HepG2 (cell line): ENCODE data around the gene ALB. TPM values are rescaled to one million over a fixed set of nuclear protein-coding genes. Genes with fewer than 3 reads are reported as not detected.

Source experiments
- ATAC-seq: fragments of 200-7000 bp; cut with Tn5 transposase; 3 replicates; pipeline ENCODE4 v1.9.1; 2020; ENCODE audit warnings: mild to moderate bottlenecking, moderate library complexity
- BruUV-seq: library from RNA; stranded (reverse); fragments of 400-500 nt; replicated peaks from 2 replicates; lab custom pipeline; 2021; lab: Mats Ljungman, UMichigan
- CTCF ChIA-PET: fragments of 300-600 bp; formaldehyde crosslinking; extraction: SDS; loops from one replicate; lab custom pipeline; 2021; ENCODE audit warnings: low total read pairs, inconsistent platforms, low intra/inter-chr PET ratio; lab: Yijun Ruan, JAX
- POLR2A ChIA-PET: fragments of 350-600 bp; sonication (Branson Sonifier 250); formaldehyde crosslinking; loops from one replicate; lab custom pipeline; 2020; ENCODE audit warnings: antibody characterized with exemption, inconsistent platforms; lab: Yijun Ruan, JAX
- DNase-seq: peaks from one replicate; pipeline ENCODE4 v3.0.0-alpha.2; 2015; ENCODE audit warnings: low spot score
- FAIRE-seq: peaks from 3 replicates; lab custom pipeline; 2011; peaks lifted over from hg19 to GRCh38; lab: Jason Lieb, UNC
- H2AFZ ChIP-seq: one replicate; pipeline ENCODE4 v1.6.1; 2011; ENCODE audit warnings: low read length, inconsistent platforms
- H3K27ac ChIP-seq: fragments of 300-600 bp; 3 replicates; pipeline ENCODE4 v1.8.0; 2011; ENCODE audit warnings: mixed run types, mild to moderate bottlenecking, mixed read lengths, low read length, inconsistent platforms; ENCODE audit not compliant: insufficient read depth; ENCODE audit errors: extremely low read length
- H3K27me3 ChIP-seq, 2 experiments: fragments of 200-600 bp in 1 of 2; 2 replicates in 1 of 2; 3 replicates in 1 of 2; pipeline versions ENCODE4 v1.6.0 to v1.8.0; 2011; ENCODE audit warnings: low read length in 2 of 2, mild to moderate bottlenecking in 2 of 2, moderate library complexity in 2 of 2, inconsistent platforms in 1 of 2; ENCODE audit not compliant: insufficient read depth in 2 of 2, control insufficient read depth in 1 of 2
- H3K36me3 ChIP-seq, 2 experiments: fragments of 200-600 bp in 1 of 2; replicated peaks in 1 of 2; 2 replicates in 1 of 2; 3 replicates in 1 of 2; pipeline versions ENCODE4 v1.5.1 to v1.8.0; 2011; ENCODE audit warnings: low read length in 2 of 2, inconsistent platforms in 1 of 2; ENCODE audit not compliant: insufficient read depth in 2 of 2, control insufficient read depth in 1 of 2
- H3K4me1 ChIP-seq: 2 replicates; pipeline ENCODE4 v1.5.1; 2012; ENCODE audit warnings: low read length, inconsistent platforms; ENCODE audit not compliant: insufficient read depth
- H3K4me2 ChIP-seq: 2 replicates; pipeline ENCODE4 v1.6.0; 2011; ENCODE audit warnings: low read depth, low read length, inconsistent platforms
- H3K4me3 ChIP-seq, 3 experiments: fragments of 200-600 bp in 1 of 3; sonication (generic), shearing (Covaris generic) in 1 of 3; replicated peaks in 1 of 3; 2 replicates each; pipeline ENCODE4 v1.5.1; 2011 to 2016; ENCODE audit warnings: low read length in 3 of 3, inconsistent platforms in 2 of 3, low read depth in 2 of 3, mild to moderate bottlenecking in 2 of 3, control low read depth in 1 of 3, mixed read lengths in 1 of 3; ENCODE audit not compliant: insufficient read depth in 1 of 3
- H3K79me2 ChIP-seq: one replicate; pipeline ENCODE4 v1.6.1; 2011; ENCODE audit warnings: low read length, inconsistent platforms; ENCODE audit not compliant: insufficient read depth
- H3K9ac ChIP-seq: 2 replicates; pipeline ENCODE4 v1.6.0; 2011; ENCODE audit warnings: mild to moderate bottlenecking, low read depth, low read length, inconsistent platforms; ENCODE audit not compliant: insufficient read depth
- H3K9me3 ChIP-seq: 2 replicates; pipeline ENCODE4 v1.5.1; 2012; ENCODE audit warnings: mild to moderate bottlenecking, low read length
- H4K20me1 ChIP-seq: 2 replicates; pipeline ENCODE4 v1.6.0; 2011; ENCODE audit warnings: inconsistent platforms, mild to moderate bottlenecking, low read length, moderate library complexity; ENCODE audit not compliant: insufficient read depth
- KLF15 ChIP-seq: sonication (generic); formaldehyde crosslinking; IDR thresholded peaks from 2 replicates; pipeline ENCODE4 v1.8.1; 2023; ENCODE audit warnings: borderline replicate concordance, mild to moderate bottlenecking, inconsistent platforms, missing genetic modification reagents, mixed read lengths
- SAP130 ChIP-seq: IDR thresholded peaks from 2 replicates; pipeline ENCODE4 v1.6.1; 2016; ENCODE audit warnings: low read depth
- SIX1 ChIP-seq: sonication (generic); formaldehyde crosslinking; IDR thresholded peaks from 2 replicates; pipeline ENCODE4 v1.4.0; 2020; ENCODE audit warnings: missing genetic modification reagents, borderline replicate concordance
- ZBTB7A ChIP-seq: sonication (generic); formaldehyde crosslinking; IDR thresholded peaks from 2 replicates; pipeline ENCODE4 v1.8.0; 2022; ENCODE audit warnings: mild to moderate bottlenecking, missing genetic modification reagents
- ZNF280B ChIP-seq: sonication (generic); formaldehyde crosslinking; IDR thresholded peaks from 2 replicates; pipeline ENCODE4 v1.5.0; 2020; ENCODE audit warnings: missing genetic modification reagents, mild to moderate bottlenecking, borderline replicate concordance
- ZNF460 ChIP-seq: sonication (generic); formaldehyde crosslinking; IDR thresholded peaks from 2 replicates; pipeline ENCODE4 v1.5.1; 2020; ENCODE audit warnings: missing genetic modification reagents, mild to moderate bottlenecking, borderline replicate concordance
- ZNF512 ChIP-seq: sonication (generic); formaldehyde crosslinking; IDR thresholded peaks from 2 replicates; pipeline ENCODE4 v1.4.0; 2020; ENCODE audit warnings: mild to moderate bottlenecking, missing genetic modification reagents
- WGBS: methylation state at CpG from one replicate; pipeline ENCODE4 v1.1.6; 2017; ENCODE audit warnings: low lambda C conversion rate; 5-methylcytosine and 5-hydroxymethylcytosine counted together
- in situ Hi-C: cut with HindIII; loops from 2 replicates; pipeline ENCODE4 v1.10.0; 2017; ENCODE audit warnings: low pct_unique_long_range_greater_than_20kb; ENCODE audit not compliant: extremely low pct_ligation_motif_present
- intact Hi-C: fragments of 100-400 bp; cut with micrococcal nuclease; formaldehyde crosslinking; loops from one replicate; pipeline ENCODE4 v1.10.0; 2022; ENCODE audit not compliant: unreplicated experiment
- polyA plus RNA-seq, 8 experiments: library from polyadenylated mRNA; depleted of rRNA in 3 of 8; stranded (reverse) in 7 of 8; unstranded in 1 of 8; fragments of >200 nt; fragmentation: Illumina TruSeq in 4 of 8; extraction: Trizol in 4 of 8; gene quantifications; 2 replicates each; pipeline versions ENCODE4 v1.2.1 to v1.2.3, GENCODE V29; 2011 to 2016; ENCODE audit warnings: low read depth in 4 of 8, missing spikeins in 1 of 8, mixed read lengths in 1 of 8; ENCODE audit not compliant: insufficient read depth in 1 of 8
- total RNA-seq, 5 experiments: library from RNA; depleted of rRNA; stranded (reverse); fragments of >200 nt; fragmentation: Illumina TruSeq; extraction: Trizol; gene quantifications; 2 replicates each; pipeline ENCODE4 v1.2.3, GENCODE V29; 2016; ENCODE audit warnings: low read depth in 1 of 5
- TF ChIP-seq, protein P1 (sequence below): fragments of 450-650 bp; IDR thresholded peaks from 2 replicates; pipeline ENCODE4 v1.6.1; 2017
- TF ChIP-seq, protein P2 (sequence below): conservative IDR thresholded peaks from 2 replicates; pipeline ENCODE4 v1.6.1; 2018; ENCODE audit warnings: missing genetic modification reagents

Gene ALB
- total and polyA plus RNA-seq, 2 of the 13 experiments (the other 11 are each of a cell fraction or from before 2014, with no cell fraction given), result 22,259 to 22,625 TPM

GRCh38 chr4:73391774-73392173 lies 12.3 kb upstream of the ALB start:
- Histone ChIP-seq H3K27me3 (no peaks in the 10 kb centered on the region), H3K4me3 (no peak overlapping the region), H3K79me2 (no peaks in the 10 kb centered on the region), H3K27ac (peak overlapping the region; percentile 3), H3K4me2 (no peak overlapping the region), H2AFZ (no peak overlapping the region), H3K9ac (no peak overlapping the region), H3K36me3 (no peaks in the 10 kb centered on the region), H3K4me1 (peaks cover 93% of the 10 kb centered on the region), H3K9me3 (no peaks in the 10 kb centered on the region), H4K20me1 (no peaks in the 10 kb centered on the region)
- no peak for TF ChIP-seq KLF15
- 0 out of 2 replicates have a peak, but pooled peaks have one; percentile 18 for TF ChIP-seq SAP130 (CRISPR knock-in tag)
- TF ChIP-seq, protein P1, sequence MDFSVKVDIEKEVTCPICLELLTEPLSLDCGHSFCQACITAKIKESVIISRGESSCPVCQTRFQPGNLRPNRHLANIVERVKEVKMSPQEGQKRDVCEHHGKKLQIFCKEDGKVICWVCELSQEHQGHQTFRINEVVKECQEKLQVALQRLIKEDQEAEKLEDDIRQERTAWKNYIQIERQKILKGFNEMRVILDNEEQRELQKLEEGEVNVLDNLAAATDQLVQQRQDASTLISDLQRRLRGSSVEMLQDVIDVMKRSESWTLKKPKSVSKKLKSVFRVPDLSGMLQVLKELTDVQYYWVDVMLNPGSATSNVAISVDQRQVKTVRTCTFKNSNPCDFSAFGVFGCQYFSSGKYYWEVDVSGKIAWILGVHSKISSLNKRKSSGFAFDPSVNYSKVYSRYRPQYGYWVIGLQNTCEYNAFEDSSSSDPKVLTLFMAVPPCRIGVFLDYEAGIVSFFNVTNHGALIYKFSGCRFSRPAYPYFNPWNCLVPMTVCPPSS, result no peak
- no peak for TF ChIP-seq ZBTB7A (CRISPR knock-in tag)
- POLR2A ChIA-PET, result no interaction called here
- no peak for FAIRE-seq
- intact Hi-C loops, result no loop called here
- peak; percentile 48; the same call in 2 of the 3 replicates for ATAC-seq
- no TSS peak for BruUV-seq
- CTCF ChIA-PET, result no interaction called here
- in situ Hi-C loops, result no loop called here
- DNase-seq, result no peak

- Histone ChIP-seq H4K20me1 (no peaks in the 10 kb centered on the region), H3K27me3 (no peaks in the 10 kb centered on the region), H2AFZ (peak overlapping the region; percentile 29), H3K36me3 (no peaks in the 10 kb centered on the region), H3K4me1 (peaks cover 93% of the 10 kb centered on the region), H3K79me2 (no peaks in the 10 kb centered on the region), H3K9me3 (no peaks in the 10 kb centered on the region), H3K4me3 (no peak overlapping the region), H3K27ac (peak overlapping the region; percentile 10), H3K9ac (no peak overlapping the region), H3K4me2 (no peak overlapping the region)
- 95% methylated on average over 2 of the region's 2 CpGs for WGBS
- intact Hi-C loops (no loop called here), in situ Hi-C loops (no loop called here)
- DNase-seq (no peak), FAIRE-seq (no peak), ATAC-seq (no peak)
- CTCF ChIA-PET, result no interaction called here
- BruUV-seq, result no TSS peak
- POLR2A ChIA-PET, result interaction anchor here (1.0 kb wide), 1 partner anchor 48 kb away, joined by 3 read pairs; no protein-coding TSS in a partner anchor
- no peak for TF ChIP-seq SIX1 (CRISPR knock-in tag)
- TF ChIP-seq, protein P2, sequence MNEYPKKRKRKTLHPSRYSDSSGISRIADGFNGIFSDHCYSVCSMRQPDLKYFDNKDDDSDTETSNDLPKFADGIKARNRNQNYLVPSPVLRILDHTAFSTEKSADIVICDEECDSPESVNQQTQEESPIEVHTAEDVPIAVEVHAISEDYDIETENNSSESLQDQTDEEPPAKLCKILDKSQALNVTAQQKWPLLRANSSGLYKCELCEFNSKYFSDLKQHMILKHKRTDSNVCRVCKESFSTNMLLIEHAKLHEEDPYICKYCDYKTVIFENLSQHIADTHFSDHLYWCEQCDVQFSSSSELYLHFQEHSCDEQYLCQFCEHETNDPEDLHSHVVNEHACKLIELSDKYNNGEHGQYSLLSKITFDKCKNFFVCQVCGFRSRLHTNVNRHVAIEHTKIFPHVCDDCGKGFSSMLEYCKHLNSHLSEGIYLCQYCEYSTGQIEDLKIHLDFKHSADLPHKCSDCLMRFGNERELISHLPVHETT (CRISPR knock-in tag), result no peak
- no peak for TF ChIP-seq ZNF460 (CRISPR knock-in tag)
- no peak for TF ChIP-seq ZNF280B (CRISPR knock-in tag)
- TF ChIP-seq ZNF512 (CRISPR knock-in tag), result no peak
These were observed 11.2 kb upstream of the ALB start for GRCh38 chr4:73392936-73393335.
